ENCODE data around the gene FOXK1.
A peak's percentile ranks its signal among the peaks of the same experiment; 100 is the strongest.

Gene FOXK1

GRCh38 chr7:4720225-4720624 lies 38.1 kb downstream of the FOXK1 start:
- H3K36me3 ChIP-seq (ENCODE audit: control insufficient read depth, insufficient read depth, low read length), result no peaks in the 10 kb centered on the region
- no peak overlapping the region for H3K23ac ChIP-seq (ENCODE audit: low read length)
- H3K4ac ChIP-seq (ENCODE audit: low read depth, low read length), result no peak overlapping the region
- H3K4me1 ChIP-seq (ENCODE audit: control insufficient read depth, low read depth, low read length), result no peaks in the 10 kb centered on the region
- H3K18ac ChIP-seq (ENCODE audit: low read length), result no peak overlapping the region
- no peak overlapping the region for H4K5ac ChIP-seq (ENCODE audit: low read length)
- no peak overlapping the region for H2BK5ac ChIP-seq (ENCODE audit: low read length)
- no peak overlapping the region for H3K4me3 ChIP-seq (ENCODE audit: low read length)
- H4K8ac ChIP-seq (ENCODE audit: low read depth, low read length), result no peak overlapping the region
- H2BK120ac ChIP-seq (ENCODE audit: low read depth, low read length), result no peak overlapping the region
- H3K27ac ChIP-seq (ENCODE audit: low read depth, low read length), result no peak overlapping the region
- H3K79me1 ChIP-seq (ENCODE audit: low read length), result peaks cover 11% of the 10 kb centered on the region
- no peak overlapping the region for H2AK5ac ChIP-seq (ENCODE audit: low read length)
- H3K9ac ChIP-seq (ENCODE audit: low read length), result no peak overlapping the region
- no peak overlapping the region for H2BK15ac ChIP-seq (replicated peaks; ENCODE audit: low read depth)
- no CpG with 5 or more reads among the region's 3 CpGs for WGBS (ENCODE audit: extremely low coverage, insufficient coverage, low lambda C conversion rate)
- no peaks in the 10 kb centered on the region for H3K27me3 ChIP-seq (ENCODE audit: insufficient read depth, low read length, poor library complexity)
- H3K56ac ChIP-seq (ENCODE audit: low read length), result no peak overlapping the region
- no peak for DNase-seq
- no peaks in the 10 kb centered on the region for H3K79me2 ChIP-seq (ENCODE audit: control insufficient read depth, insufficient read depth, low read length)
- no peak overlapping the region for H3K4me2 ChIP-seq (ENCODE audit: low read length)

GRCh38 chr7:4722308-4722707 lies 40.2 kb downstream of the FOXK1 start:
- Histone ChIP-seq H2BK120ac (ENCODE audit: low read depth, low read length) (no peak overlapping the region), H2AK5ac (ENCODE audit: low read length) (no peak overlapping the region), H3K4me3 (ENCODE audit: low read length) (no peak overlapping the region), H3K27ac (ENCODE audit: low read depth, low read length) (no peak overlapping the region), H3K4ac (ENCODE audit: low read depth, low read length) (no peak overlapping the region), H2BK5ac (ENCODE audit: low read length) (no peak overlapping the region), H3K4me1 (ENCODE audit: control insufficient read depth, low read depth, low read length) (no peaks in the 10 kb centered on the region), H3K23ac (ENCODE audit: low read length) (peak overlapping the region; percentile 66), H3K18ac (ENCODE audit: low read length) (no peak overlapping the region), H3K9ac (ENCODE audit: low read length) (no peak overlapping the region), H3K36me3 (ENCODE audit: control insufficient read depth, insufficient read depth, low read length) (no peaks in the 10 kb centered on the region), H4K8ac (ENCODE audit: low read depth, low read length) (no peak overlapping the region), H3K56ac (ENCODE audit: low read length) (no peak overlapping the region), H3K79me1 (ENCODE audit: low read length) (peaks cover 2% of the 10 kb centered on the region), H3K27me3 (ENCODE audit: insufficient read depth, low read length, poor library complexity) (no peaks in the 10 kb centered on the region), H2BK15ac (replicated peaks; ENCODE audit: low read depth) (no peak overlapping the region), H3K79me2 (ENCODE audit: control insufficient read depth, insufficient read depth, low read length) (no peaks in the 10 kb centered on the region), H3K4me2 (ENCODE audit: low read length) (no peak overlapping the region), H4K5ac (ENCODE audit: low read length) (no peak overlapping the region)
- DNase-seq, result no peak
- no CpG with 5 or more reads among the region's 20 CpGs for WGBS (ENCODE audit: extremely low coverage, insufficient coverage, low lambda C conversion rate)

GRCh38 chr7:4722960-4723630 lies 41.0 kb downstream of the FOXK1 start:
- no peak overlapping the region for H2BK5ac ChIP-seq (ENCODE audit: low read length)
- H3K27me3 ChIP-seq (ENCODE audit: insufficient read depth, low read length, poor library complexity), result no peaks in the 10 kb centered on the region
- no peak overlapping the region for H2BK15ac ChIP-seq (replicated peaks; ENCODE audit: low read depth)
- no peak overlapping the region for H3K4me2 ChIP-seq (ENCODE audit: low read length)
- H3K4ac ChIP-seq (ENCODE audit: low read depth, low read length), result no peak overlapping the region
- no peak overlapping the region for H3K23ac ChIP-seq (ENCODE audit: low read length)
- H3K18ac ChIP-seq (ENCODE audit: low read length), result no peak overlapping the region
- no peaks in the 10 kb centered on the region for H3K36me3 ChIP-seq (ENCODE audit: control insufficient read depth, insufficient read depth, low read length)
- no peak overlapping the region for H2AK5ac ChIP-seq (ENCODE audit: low read length)
- peaks cover 2% of the 10 kb centered on the region for H3K79me1 ChIP-seq (ENCODE audit: low read length)
- H2BK120ac ChIP-seq (ENCODE audit: low read depth, low read length), result no peak overlapping the region
- H3K79me2 ChIP-seq (ENCODE audit: control insufficient read depth, insufficient read depth, low read length), result no peaks in the 10 kb centered on the region
- no peak overlapping the region for H3K4me3 ChIP-seq (ENCODE audit: low read length)
- no peak overlapping the region for H3K9ac ChIP-seq (ENCODE audit: low read length)
- no CpG with 5 or more reads among the region's 30 CpGs for WGBS (ENCODE audit: extremely low coverage, insufficient coverage, low lambda C conversion rate)
- no peak overlapping the region for H3K56ac ChIP-seq (ENCODE audit: low read length)
- no peak overlapping the region for H4K5ac ChIP-seq (ENCODE audit: low read length)
- H3K27ac ChIP-seq (ENCODE audit: low read depth, low read length), result no peak overlapping the region
- DNase-seq, result no peak
- no peak overlapping the region for H4K8ac ChIP-seq (ENCODE audit: low read depth, low read length)
- no peaks in the 10 kb centered on the region for H3K4me1 ChIP-seq (ENCODE audit: control insufficient read depth, low read depth, low read length)

GRCh38 chr7:4724648-4725013 lies 42.5 kb downstream of the FOXK1 start:
- Histone ChIP-seq H2BK15ac (replicated peaks; ENCODE audit: low read depth) (no peak overlapping the region), H2BK120ac (ENCODE audit: low read depth, low read length) (no peak overlapping the region), H3K56ac (ENCODE audit: low read length) (no peak overlapping the region), H3K23ac (ENCODE audit: low read length) (no peak overlapping the region), H3K27me3 (ENCODE audit: insufficient read depth, low read length, poor library complexity) (no peaks in the 10 kb centered on the region), H3K4me3 (ENCODE audit: low read length) (no peak overlapping the region), H3K18ac (ENCODE audit: low read length) (no peak overlapping the region), H3K4me2 (ENCODE audit: low read length) (no peak overlapping the region), H3K9ac (ENCODE audit: low read length) (no peak overlapping the region), H3K79me1 (ENCODE audit: low read length) (peaks cover 2% of the 10 kb centered on the region), H2AK5ac (ENCODE audit: low read length) (no peak overlapping the region), H3K4me1 (ENCODE audit: control insufficient read depth, low read depth, low read length) (no peaks in the 10 kb centered on the region), H4K8ac (ENCODE audit: low read depth, low read length) (no peak overlapping the region), H3K27ac (ENCODE audit: low read depth, low read length) (no peak overlapping the region), H3K4ac (ENCODE audit: low read depth, low read length) (no peak overlapping the region), H4K5ac (ENCODE audit: low read length) (no peak overlapping the region), H2BK5ac (ENCODE audit: low read length) (no peak overlapping the region), H3K36me3 (ENCODE audit: control insufficient read depth, insufficient read depth, low read length) (no peaks in the 10 kb centered on the region), H3K79me2 (ENCODE audit: control insufficient read depth, insufficient read depth, low read length) (no peaks in the 10 kb centered on the region)
- WGBS (ENCODE audit: extremely low coverage, insufficient coverage, low lambda C conversion rate), result no CpG with 5 or more reads among the region's 6 CpGs
- peak; percentile 30 for DNase-seq

GRCh38 chr7:4725014-4725849 lies 43.1 kb downstream of the FOXK1 start:
- no peak overlapping the region for H2BK5ac ChIP-seq (ENCODE audit: low read length)
- no peak overlapping the region for H3K4ac ChIP-seq (ENCODE audit: low read depth, low read length)
- H3K27ac ChIP-seq (ENCODE audit: low read depth, low read length), result no peak overlapping the region
- H3K18ac ChIP-seq (ENCODE audit: low read length), result no peak overlapping the region
- DNase-seq, result peak; percentile 49
- no peaks in the 10 kb centered on the region for H3K79me2 ChIP-seq (ENCODE audit: control insufficient read depth, insufficient read depth, low read length)
- H2BK15ac ChIP-seq (replicated peaks; ENCODE audit: low read depth), result no peak overlapping the region
- H2AK5ac ChIP-seq (ENCODE audit: low read length), result no peak overlapping the region
- no peaks in the 10 kb centered on the region for H3K36me3 ChIP-seq (ENCODE audit: control insufficient read depth, insufficient read depth, low read length)
- no peak overlapping the region for H3K56ac ChIP-seq (ENCODE audit: low read length)
- H3K9ac ChIP-seq (ENCODE audit: low read length), result no peak overlapping the region
- H3K27me3 ChIP-seq (ENCODE audit: insufficient read depth, low read length, poor library complexity), result no peaks in the 10 kb centered on the region
- no peak overlapping the region for H3K4me3 ChIP-seq (ENCODE audit: low read length)
- no peak overlapping the region for H4K5ac ChIP-seq (ENCODE audit: low read length)
- H3K4me1 ChIP-seq (ENCODE audit: control insufficient read depth, low read depth, low read length), result no peaks in the 10 kb centered on the region
- H3K79me1 ChIP-seq (ENCODE audit: low read length), result peaks cover 3% of the 10 kb centered on the region
- WGBS (ENCODE audit: extremely low coverage, insufficient coverage, low lambda C conversion rate), result no CpG with 5 or more reads among the region's 48 CpGs
- H4K8ac ChIP-seq (ENCODE audit: low read depth, low read length), result no peak overlapping the region
- no peak overlapping the region for H2BK120ac ChIP-seq (ENCODE audit: low read depth, low read length)
- H3K4me2 ChIP-seq (ENCODE audit: low read length), result no peak overlapping the region
- no peak overlapping the region for H3K23ac ChIP-seq (ENCODE audit: low read length)

Data from mesendoderm (in vitro differentiated cells).